ENCODE measurements around the gene ARMH3.

DNA sequence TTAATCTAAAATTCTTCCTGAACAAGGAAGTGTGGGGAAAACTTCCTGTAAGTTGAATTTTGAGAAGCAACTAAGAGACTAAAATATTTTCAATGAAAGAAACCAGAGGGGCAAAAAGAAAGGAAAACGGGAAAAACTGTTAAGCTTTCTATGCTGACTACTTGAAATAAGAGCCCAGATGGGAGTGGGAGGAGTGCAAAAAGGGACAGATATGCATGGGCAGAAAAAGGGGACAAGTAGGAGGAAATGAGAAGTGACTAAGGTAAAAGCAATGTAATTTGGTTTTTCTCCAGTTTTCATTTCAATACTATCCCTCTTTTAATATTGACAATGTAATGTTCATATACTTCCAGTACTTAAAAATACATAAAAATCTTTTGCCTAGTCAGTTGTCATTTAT is 248.8 kb downstream of the ARMH3 start:
- TF ChIP-seq POLR2AphosphoS5 (IDR thresholded peaks at IDR 0.05; ENCODE audit: low read depth, low read length) (no peak), TAF1 (IDR thresholded peaks at IDR 0.05; ENCODE audit: borderline replicate concordance, insufficient read depth, low read length) (no peak), SIN3A (IDR thresholded peaks at IDR 0.05; ENCODE audit: borderline replicate concordance, insufficient read depth, low read length) (no peak)
- TF ChIP-seq, protein P1, sequence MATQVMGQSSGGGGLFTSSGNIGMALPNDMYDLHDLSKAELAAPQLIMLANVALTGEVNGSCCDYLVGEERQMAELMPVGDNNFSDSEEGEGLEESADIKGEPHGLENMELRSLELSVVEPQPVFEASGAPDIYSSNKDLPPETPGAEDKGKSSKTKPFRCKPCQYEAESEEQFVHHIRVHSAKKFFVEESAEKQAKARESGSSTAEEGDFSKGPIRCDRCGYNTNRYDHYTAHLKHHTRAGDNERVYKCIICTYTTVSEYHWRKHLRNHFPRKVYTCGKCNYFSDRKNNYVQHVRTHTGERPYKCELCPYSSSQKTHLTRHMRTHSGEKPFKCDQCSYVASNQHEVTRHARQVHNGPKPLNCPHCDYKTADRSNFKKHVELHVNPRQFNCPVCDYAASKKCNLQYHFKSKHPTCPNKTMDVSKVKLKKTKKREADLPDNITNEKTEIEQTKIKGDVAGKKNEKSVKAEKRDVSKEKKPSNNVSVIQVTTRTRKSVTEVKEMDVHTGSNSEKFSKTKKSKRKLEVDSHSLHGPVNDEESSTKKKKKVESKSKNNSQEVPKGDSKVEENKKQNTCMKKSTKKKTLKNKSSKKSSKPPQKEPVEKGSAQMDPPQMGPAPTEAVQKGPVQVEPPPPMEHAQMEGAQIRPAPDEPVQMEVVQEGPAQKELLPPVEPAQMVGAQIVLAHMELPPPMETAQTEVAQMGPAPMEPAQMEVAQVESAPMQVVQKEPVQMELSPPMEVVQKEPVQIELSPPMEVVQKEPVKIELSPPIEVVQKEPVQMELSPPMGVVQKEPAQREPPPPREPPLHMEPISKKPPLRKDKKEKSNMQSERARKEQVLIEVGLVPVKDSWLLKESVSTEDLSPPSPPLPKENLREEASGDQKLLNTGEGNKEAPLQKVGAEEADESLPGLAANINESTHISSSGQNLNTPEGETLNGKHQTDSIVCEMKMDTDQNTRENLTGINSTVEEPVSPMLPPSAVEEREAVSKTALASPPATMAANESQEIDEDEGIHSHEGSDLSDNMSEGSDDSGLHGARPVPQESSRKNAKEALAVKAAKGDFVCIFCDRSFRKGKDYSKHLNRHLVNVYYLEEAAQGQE (IDR thresholded peaks at IDR 0.05; ENCODE audit: insufficient read depth in 1 of 2, low read depth in 2 of 2, low read length in 2 of 2), result no peak

All from PFSK-1 (cell line).